DMS 273 (cell line): ENCODE data around the gene CLIC3.

Source experiments
- DNase-seq: peaks from one replicate; lab custom pipeline; 2025; ENCODE audit not compliant: unreplicated experiment; lab: John Stamatoyannopoulos, UW

CLIC3 gene

GRCh38 chr9:137030538-137031527 lies 34.5 kb upstream of the CLIC3 start:
- DNase-seq: no peak

- no peak for DNase-seq
Observed at GRCh38 chr9:137030006-137030405, 33.6 kb upstream of the CLIC3 start.

GRCh38 chr9:137029058-137029936 lies 32.9 kb upstream of the CLIC3 start:
- DNase-seq: peak; percentile 75

GRCh38 chr9:137028263-137029057 lies 32.1 kb upstream of the CLIC3 start:
- peak; percentile 84 for DNase-seq

- peak; percentile 64 for DNase-seq
Observed at GRCh38 chr9:137027369-137028262, 31.2 kb upstream of the CLIC3 start, which contains the start of gene ABCA2. TSS of gene ABCA2 (minus strand) at chr9:137028237. CDS start at chr9:137028140, 97 bp downstream.

- peak; percentile 40 for DNase-seq
Observed at GRCh38 chr9:137026828-137027227, 30.5 kb upstream of the CLIC3 start.

- no peak for DNase-seq
Observed at GRCh38 chr9:137026384-137026783, 30.0 kb upstream of the CLIC3 start.

- DNase-seq: peak; percentile 94
Observed at GRCh38 chr9:137025517-137025966, 29.2 kb upstream of the CLIC3 start.

- peak; percentile 38 for DNase-seq
Observed at GRCh38 chr9:137023583-137023991, 27.2 kb upstream of the CLIC3 start.

- no peak for DNase-seq
Observed at GRCh38 chr9:137023157-137023556, 26.8 kb upstream of the CLIC3 start.

- no peak for DNase-seq
Observed at GRCh38 chr9:137022662-137023008, 26.3 kb upstream of the CLIC3 start.

- peak; percentile 63 for DNase-seq
Observed at GRCh38 chr9:137021979-137022661, 25.8 kb upstream of the CLIC3 start.

GRCh38 chr9:137021568-137021978 lies 25.2 kb upstream of the CLIC3 start:
- no peak for DNase-seq

GRCh38 chr9:137020771-137021567 lies 24.6 kb upstream of the CLIC3 start:
- no peak for DNase-seq

GRCh38 chr9:137019891-137020683 lies 23.7 kb upstream of the CLIC3 start:
- DNase-seq: no peak

GRCh38 chr9:137018761-137019559 lies 22.6 kb upstream of the CLIC3 start:
- no peak for DNase-seq
